ENCODE data around the gene DARS1.
A peak's percentile ranks its signal among the peaks of the same experiment; 100 is the strongest.

Gene DARS1

GRCh38 chr2:135870571-135870970, 114.9 kb downstream of the DARS1 start:
- no peak for TF ChIP-seq CTCF (IDR thresholded peaks at IDR 0.05; ENCODE audit: unreplicated experiment in 3 of 3)
- Mint-ChIP-seq H3K36me3 (ENCODE audit: low read depth) (peaks cover 66% of the 10 kb centered on the region), H3K9me3 (no peaks in the 10 kb centered on the region), H3K4me1 (peaks cover 18% of the 10 kb centered on the region), H3K27me3 (ENCODE audit: low read depth) (no peaks in the 10 kb centered on the region), H3K4me3 (no peak overlapping the region), H3K27ac (no peak overlapping the region)

GRCh38 chr2:135863233-135863632, 122.2 kb downstream of the DARS1 start:
- TF ChIP-seq CTCF (IDR thresholded peaks at IDR 0.05; ENCODE audit: unreplicated experiment in 3 of 3) = no peak
- Mint-ChIP-seq H3K27me3 (ENCODE audit: low read depth) (no peaks in the 10 kb centered on the region), H3K9me3 (no peaks in the 10 kb centered on the region), H3K36me3 (ENCODE audit: low read depth) (peaks cover 78% of the 10 kb centered on the region), H3K4me3 (no peak overlapping the region), H3K4me1 (no peaks in the 10 kb centered on the region), H3K27ac (peak overlapping the region in 2 of 3 experiments; percentile 39 to 77)

GRCh38 chr2:135862718-135863117, 122.7 kb downstream of the DARS1 start:
- peaks cover 75% of the 10 kb centered on the region for H3K36me3 Mint-ChIP-seq (ENCODE audit: low read depth)
- no peaks in the 10 kb centered on the region for H3K27me3 Mint-ChIP-seq (ENCODE audit: low read depth)
- no peaks in the 10 kb centered on the region for H3K4me1 Mint-ChIP-seq
- H3K9me3 Mint-ChIP-seq = no peaks in the 10 kb centered on the region
- no peak overlapping the region for H3K4me3 Mint-ChIP-seq
- peak overlapping the region in 2 of 3 experiments; percentile 39 to 77 for H3K27ac Mint-ChIP-seq
- TF ChIP-seq CTCF (IDR thresholded peaks at IDR 0.05; ENCODE audit: unreplicated experiment in 3 of 3) = no peak

All from nephron (organoid).